SIG-M5 (cell line): ENCODE measurements around the gene SPEF2.

Source experiments
- DNase-seq: peaks from one replicate; lab custom pipeline; 2025; lab: John Stamatoyannopoulos, UW

Gene SPEF2

GRCh38 chr5:35785601-35786085, 168.0 kb downstream of the SPEF2 start:
- no peak for DNase-seq

- DNase-seq = no peak
Observed at GRCh38 chr5:35788724-35789123, 171.1 kb downstream of the SPEF2 start.

GRCh38 chr5:35789732-35790456, 172.2 kb downstream of the SPEF2 start:
- no peak for DNase-seq

GRCh38 chr5:35790457-35790822, 172.8 kb downstream of the SPEF2 start:
- DNase-seq = no peak

- no peak for DNase-seq
Observed at GRCh38 chr5:35794328-35794619, 176.6 kb downstream of the SPEF2 start.

- DNase-seq = no peak
Observed at GRCh38 chr5:35794684-35795375, 177.2 kb downstream of the SPEF2 start.

- DNase-seq = no peak
Observed at GRCh38 chr5:35799181-35799580, 181.5 kb downstream of the SPEF2 start.

- DNase-seq = no peak
Observed at GRCh38 chr5:35799753-35800152, 182.1 kb downstream of the SPEF2 start.

- DNase-seq = no peak
Observed at GRCh38 chr5:35803191-35803651, 185.6 kb downstream of the SPEF2 start.

GRCh38 chr5:35804201-35804653, 186.6 kb downstream of the SPEF2 start:
- DNase-seq = no peak

GRCh38 chr5:35804841-35805240, 187.2 kb downstream of the SPEF2 start:
- no peak for DNase-seq

- DNase-seq = no peak
Observed at GRCh38 chr5:35810601-35811000, 192.9 kb downstream of the SPEF2 start.

- DNase-seq = no peak
Observed at GRCh38 chr5:35811108-35811741, 193.6 kb downstream of the SPEF2 start.

GRCh38 chr5:35813521-35813920, 195.9 kb downstream of the SPEF2 start:
- no peak for DNase-seq

- no peak for DNase-seq
Observed at GRCh38 chr5:35815089-35815936, 197.7 kb downstream of the SPEF2 start.

- no peak for DNase-seq
Observed at GRCh38 chr5:35816881-35817521, 199.3 kb downstream of the SPEF2 start.

- DNase-seq = no peak
Observed at GRCh38 chr5:35819026-35819425, 201.4 kb downstream of the SPEF2 start.

- DNase-seq = no peak
Observed at GRCh38 chr5:35819668-35820067, 202.0 kb downstream of the SPEF2 start.

GRCh38 chr5:35820735-35821134, 203.1 kb downstream of the SPEF2 start:
- DNase-seq = peak; percentile 25

- no peak for DNase-seq
Observed at GRCh38 chr5:35821513-35821912, 203.8 kb downstream of the SPEF2 start.

- DNase-seq = no peak
Observed at GRCh38 chr5:35822511-35822910, 204.8 kb downstream of the SPEF2 start.
